Progenitor cell of endocrine pancreas (in vitro differentiated cells): ENCODE results near the gene RDH16. TPM values are rescaled to one million over a fixed set of nuclear protein-coding genes. Genes with fewer than 3 reads are reported as not detected.

Experiments used
- DNase-seq: peaks from one replicate; pipeline ENCODE4 v3.0.0; 2021; ENCODE audit warnings: low spot score; ENCODE audit not compliant: unreplicated experiment
- H3K27ac Mint-ChIP-seq: 2 replicates; pipeline ENCODE4 v1.8.0; 2021; ENCODE audit warnings: mild to moderate bottlenecking, moderate library complexity, mixed read lengths
- H3K27me3 Mint-ChIP-seq: 2 replicates; pipeline ENCODE4 v1.8.0; 2021; ENCODE audit warnings: mixed read lengths
- H3K36me3 Mint-ChIP-seq: 2 replicates; pipeline ENCODE4 v1.8.0; 2022; ENCODE audit warnings: mixed read lengths; ENCODE audit not compliant: insufficient read depth
- H3K4me1 Mint-ChIP-seq: 2 replicates; pipeline ENCODE4 v1.8.0; 2021; ENCODE audit warnings: low read depth, mixed read lengths
- H3K4me3 Mint-ChIP-seq: 2 replicates; pipeline ENCODE4 v1.8.0; 2021; ENCODE audit warnings: low read depth, mild to moderate bottlenecking, moderate library complexity, mixed read lengths
- H3K9me3 Mint-ChIP-seq: 2 replicates; pipeline ENCODE4 v1.8.0; 2021; ENCODE audit warnings: low read depth, mixed read lengths
- CTCF ChIP-seq: fragments of 200-600 bp; sonication (generic); IDR thresholded peaks from one replicate; pipeline ENCODE4 v1.5.0; 2021; ENCODE audit warnings: antibody characterized with exemption, mild to moderate bottlenecking; ENCODE audit not compliant: unreplicated experiment
- total RNA-seq: library from RNA; stranded (reverse); gene quantifications from 2 replicates; pipeline ENCODE4 v1.2.1, GENCODE V29; 2021

Gene RDH16
- total RNA-seq, 1 donor from 2014 or later = 0.98 TPM

GRCh38 chr12:56932867-56933266 is 24.5 kb downstream of the RDH16 start:
- H3K4me1 Mint-ChIP-seq = peaks cover 3% of the 10 kb centered on the region
- H3K4me3 Mint-ChIP-seq = no peak overlapping the region
- no peak overlapping the region for H3K27ac Mint-ChIP-seq
- H3K36me3 Mint-ChIP-seq = no peaks in the 10 kb centered on the region
- no peak for DNase-seq
- H3K27me3 Mint-ChIP-seq = peaks cover 4% of the 10 kb centered on the region
- no peak for TF ChIP-seq CTCF
- H3K9me3 Mint-ChIP-seq = no peaks in the 10 kb centered on the region

GRCh38 chr12:56932146-56932545 is 25.3 kb downstream of the RDH16 start:
- H3K27ac Mint-ChIP-seq = no peak overlapping the region
- H3K36me3 Mint-ChIP-seq = no peaks in the 10 kb centered on the region
- DNase-seq = no peak
- H3K4me1 Mint-ChIP-seq = peaks cover 3% of the 10 kb centered on the region
- peaks cover 6% of the 10 kb centered on the region for H3K27me3 Mint-ChIP-seq
- no peak overlapping the region for H3K4me3 Mint-ChIP-seq
- no peaks in the 10 kb centered on the region for H3K9me3 Mint-ChIP-seq
- no peak for TF ChIP-seq CTCF

GRCh38 chr12:56931474-56931978 is 25.9 kb downstream of the RDH16 start:
- no peak overlapping the region for H3K4me3 Mint-ChIP-seq
- H3K36me3 Mint-ChIP-seq = no peaks in the 10 kb centered on the region
- no peak for DNase-seq
- H3K4me1 Mint-ChIP-seq = peaks cover 3% of the 10 kb centered on the region
- no peak for TF ChIP-seq CTCF
- no peak overlapping the region for H3K27ac Mint-ChIP-seq
- peaks cover 6% of the 10 kb centered on the region for H3K27me3 Mint-ChIP-seq
- no peaks in the 10 kb centered on the region for H3K9me3 Mint-ChIP-seq

- H3K9me3 Mint-ChIP-seq = no peaks in the 10 kb centered on the region
- peaks cover 3% of the 10 kb centered on the region for H3K4me1 Mint-ChIP-seq
- H3K4me3 Mint-ChIP-seq = no peak overlapping the region
- H3K36me3 Mint-ChIP-seq = no peaks in the 10 kb centered on the region
- peaks cover 6% of the 10 kb centered on the region for H3K27me3 Mint-ChIP-seq
- TF ChIP-seq CTCF = no peak
- no peak overlapping the region for H3K27ac Mint-ChIP-seq
- DNase-seq = no peak
Measured at GRCh38 chr12:56930241-56930640, 27.2 kb downstream of the RDH16 start.

- peaks cover 3% of the 10 kb centered on the region for H3K4me1 Mint-ChIP-seq
- no peak for TF ChIP-seq CTCF
Measured at GRCh38 chr12:56929780-56930179, 27.6 kb downstream of the RDH16 start.

More at GRCh38 chr12:56929780-56930179, 27.6 kb downstream of the RDH16 start:
- H3K27ac Mint-ChIP-seq = no peak overlapping the region
- H3K4me3 Mint-ChIP-seq = no peak overlapping the region
- H3K27me3 Mint-ChIP-seq = peaks cover 6% of the 10 kb centered on the region
- no peaks in the 10 kb centered on the region for H3K9me3 Mint-ChIP-seq
- H3K36me3 Mint-ChIP-seq = no peaks in the 10 kb centered on the region
- DNase-seq = no peak
